Measurements from ENCODE around the gene GGTA1. TPM values are rescaled to one million over a fixed set of nuclear protein-coding genes. Genes with fewer than 3 reads are reported as not detected.

Gene GGTA1
- total and polyA plus RNA-seq, 2 of the 8 experiments (the other 6 are each of a cell fraction or from before 2014, with no cell fraction given): not detected

DNA sequence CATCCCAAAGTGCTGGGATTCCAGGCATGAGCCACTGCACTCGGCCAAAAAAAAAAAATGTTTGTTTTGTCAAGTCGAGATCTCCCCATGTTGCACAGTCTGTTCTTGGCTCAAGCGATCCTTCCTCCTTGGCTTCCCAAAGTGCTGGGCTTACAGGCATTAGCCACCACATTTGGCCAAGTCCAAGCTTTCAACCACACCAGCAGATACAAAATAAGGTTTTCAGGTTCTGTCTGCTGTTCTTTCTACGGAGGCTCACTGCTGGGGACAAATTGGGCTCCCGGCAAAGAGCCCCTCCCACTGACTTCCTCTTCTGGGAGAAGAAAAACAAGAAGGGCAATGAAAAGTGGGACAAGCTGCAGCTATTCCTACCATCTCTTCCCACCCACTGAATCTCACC lies 37.6 kb upstream of the GGTA1 start:
- Histone ChIP-seq H2AK5ac (ENCODE audit: low read depth, low read length) (no peak overlapping the region), H4K91ac (replicated peaks; ENCODE audit: insufficient read length, low read length) (no peak overlapping the region), H2BK120ac (replicated peaks; ENCODE audit: low read depth, low read length) (no peak overlapping the region), H3K18ac (ENCODE audit: extremely low read depth, low read length) (no peak overlapping the region), H3K4me3 (ENCODE audit: extremely low read depth in 1 of 4, insufficient read depth in 2 of 4, low read depth in 3 of 4, low read length in 4 of 4) (no peak overlapping the region), H3K79me2 (ENCODE audit: control insufficient read depth in 1 of 2, insufficient read depth in 2 of 2, low read length in 2 of 2) (no peaks in the 10 kb centered on the region), H2BK15ac (ENCODE audit: low read length) (no peak overlapping the region), H4K8ac (ENCODE audit: extremely low read depth, insufficient read depth, low read length) (no peak overlapping the region), H3K4ac (replicated peaks; ENCODE audit: insufficient read length, low read depth, low read length) (no peak overlapping the region), H4K20me1 (replicated peaks in 1 of 2; ENCODE audit: control insufficient read depth in 1 of 2, insufficient read depth in 2 of 2, low read length in 2 of 2) (peaks cover 0 to 3% of the 10 kb centered on the region in 2 experiments), H3K4me1 (replicated peaks in 1 of 4; ENCODE audit: control insufficient read depth in 3 of 4, insufficient read depth in 4 of 4, low read length in 3 of 4) (no peaks in the 10 kb centered on the region), H3K56ac (replicated peaks; ENCODE audit: insufficient read length, low read depth, low read length) (no peak overlapping the region), H3K27ac (ENCODE audit: low read depth, low read length) (no peak overlapping the region), H3K14ac (ENCODE audit: insufficient read length) (no peak overlapping the region), H2BK20ac (ENCODE audit: low read length) (no peak overlapping the region), H2BK5ac (ENCODE audit: low read depth, low read length) (no peak overlapping the region), H3K4me2 (ENCODE audit: insufficient read depth in 1 of 2, low read depth in 2 of 2, low read length in 2 of 2) (no peak overlapping the region), H3K23me2 (ENCODE audit: low read depth, low read length) (no peaks in the 10 kb centered on the region), H3K36me3 (ENCODE audit: control insufficient read depth in 2 of 4, insufficient read depth in 4 of 4, low read length in 3 of 4) (no peaks in the 10 kb centered on the region), H4K5ac (ENCODE audit: insufficient read length, low read depth, low read length) (no peak overlapping the region), H3K27me3 (replicated peaks in 1 of 4; ENCODE audit: control insufficient read depth in 3 of 4, extremely low read depth in 1 of 4, insufficient read depth in 3 of 4, low read length in 3 of 4) (no peaks in the 10 kb centered on the region), H3K23ac (ENCODE audit: insufficient read length) (no peak overlapping the region), H2AFZ (ENCODE audit: low read length) (no peak overlapping the region), H3K9me3 (ENCODE audit: insufficient read depth in 2 of 2, low read depth in 1 of 2, low read length in 1 of 2) (no peaks in the 10 kb centered on the region), H3K9ac (replicated peaks in 1 of 4; ENCODE audit: extremely low read depth in 1 of 4, low read depth in 3 of 4, low read length in 3 of 4) (no peak overlapping the region), H3K79me1 (ENCODE audit: low read depth, low read length) (no peaks in the 10 kb centered on the region), H2BK12ac (ENCODE audit: low read depth, low read length) (no peak overlapping the region)
- no peak for FAIRE-seq
- DNase-seq (ENCODE audit: low read depth in 1 of 2, low spot score in 2 of 2): no peak
- ChIA-PET CTCF (ENCODE audit: partially characterized antibody) (interaction anchor here (0.7 to 2.7 kb wide), 11 partner anchors 8 to 218 kb away, joined by 3 to 8 read pairs (median 4); no protein-coding TSS in a partner anchor), POLR2A (ENCODE audit: partially characterized antibody) (interaction anchor here (0.7 kb wide), 1 partner anchor 229 kb away, joined by 3 read pairs; no protein-coding TSS in a partner anchor)
- WGBS, 2 experiments (ENCODE audit: extremely low coverage in 1 of 2, insufficient coverage in 1 of 2, insufficient read length in 1 of 2, insufficient replicate concordance in 2 of 2, low coverage in 1 of 2, low lambda C conversion rate in 2 of 2, missing lambda C conversion rate in 1 of 2): 89% methylated on average over 5 of the region's 5 CpGs; no CpG with 5 or more reads in 1 of the 2 experiments
- TF ChIP-seq, protein P1, sequence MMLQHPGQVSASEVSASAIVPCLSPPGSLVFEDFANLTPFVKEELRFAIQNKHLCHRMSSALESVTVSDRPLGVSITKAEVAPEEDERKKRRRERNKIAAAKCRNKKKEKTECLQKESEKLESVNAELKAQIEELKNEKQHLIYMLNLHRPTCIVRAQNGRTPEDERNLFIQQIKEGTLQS (IDR thresholded peaks at IDR 0.05; ENCODE audit: insufficient read depth, low read depth, low read length): no peak
- TF ChIP-seq RAD21 (IDR thresholded peaks at IDR 0.05 in 1 of 2, conservative IDR thresholded peaks at IDR 0.05 in 1 of 2; ENCODE audit: low read depth in 2 of 2, low read length in 2 of 2): no peak
- TF ChIP-seq CBX5 (IDR thresholded peaks at IDR 0.05; ENCODE audit: low read depth, low read length): no peak
- no peak for TF ChIP-seq RBBP5 (IDR thresholded peaks at IDR 0.05; ENCODE audit: borderline replicate concordance, low read depth, low read length)
- TF ChIP-seq SRF (IDR thresholded peaks at IDR 0.05; ENCODE audit: low read depth, low read length): no peak
- TF ChIP-seq EP300 (IDR thresholded peaks at IDR 0.05; ENCODE audit: borderline replicate concordance in 1 of 2, low read depth in 2 of 2, low read length in 2 of 2): no peak
- TF ChIP-seq SAP30 (IDR thresholded peaks at IDR 0.05; ENCODE audit: insufficient read depth, insufficient replicate concordance, low read length): no peak
- no peak for TF ChIP-seq ASH2L (IDR thresholded peaks at IDR 0.05; ENCODE audit: low read length)
- TF ChIP-seq JUN (IDR thresholded peaks at IDR 0.05; ENCODE audit: low read depth, low read length): no peak
- TF ChIP-seq, protein P2, sequence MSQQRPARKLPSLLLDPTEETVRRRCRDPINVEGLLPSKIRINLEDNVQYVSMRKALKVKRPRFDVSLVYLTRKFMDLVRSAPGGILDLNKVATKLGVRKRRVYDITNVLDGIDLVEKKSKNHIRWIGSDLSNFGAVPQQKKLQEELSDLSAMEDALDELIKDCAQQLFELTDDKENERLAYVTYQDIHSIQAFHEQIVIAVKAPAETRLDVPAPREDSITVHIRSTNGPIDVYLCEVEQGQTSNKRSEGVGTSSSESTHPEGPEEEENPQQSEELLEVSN (IDR thresholded peaks at IDR 0.05): no peak
- no peak for TF ChIP-seq SUZ12 (IDR thresholded peaks at IDR 0.05; ENCODE audit: low read length)

Data from H1 (cell line).